ENCODE data around the gene HECTD4. TPM values are rescaled to one million over a fixed set of nuclear protein-coding genes. Genes with fewer than 3 reads are reported as not detected.
A peak's percentile ranks its signal among the peaks of the same experiment; 100 is the strongest.

The HECTD4 gene
- total and polyA plus RNA-seq, 9 of the 15 experiments (the other 6 are each of a cell fraction or from before 2014, with no cell fraction given) = 3.5 to 33.3 (median 13.5) TPM

GRCh38 chr12:112125250-112125999 is 256.8 kb downstream of the HECTD4 start, which contains the start of gene TRAFD1 (continued):
- TF ChIP-seq ZBTB26 (CRISPR knock-in tag; IDR thresholded peaks at IDR 0.05) = no peak
- TF ChIP-seq AFF1 (IDR thresholded peaks at IDR 0.05; ENCODE audit: low read depth in 1 of 2, partially characterized antibody in 2 of 2) = no peak
- no peak for TF ChIP-seq ZNF121 (CRISPR knock-in tag; conservative IDR thresholded peaks at IDR 0.05)
- TF ChIP-seq DNMT1 (IDR thresholded peaks at IDR 0.05) = no peak
- TF ChIP-seq CBX1 (IDR thresholded peaks at IDR 0.05; ENCODE audit: low read depth) = 0 out of 2 replicates have a peak, but pooled peaks have one; percentile 49
- no peak for TF ChIP-seq ZNF24 (IDR thresholded peaks at IDR 0.05)
- no peak for TF ChIP-seq FIP1L1 (IDR thresholded peaks at IDR 0.05; ENCODE audit: low read depth, low read length, poor library complexity, severe bottlenecking)
- TF ChIP-seq MAFG (tag; conservative IDR thresholded peaks at IDR 0.05) = peak; percentile 91
- TF ChIP-seq ZBTB1 (CRISPR knock-in tag; IDR thresholded peaks at IDR 0.05; ENCODE audit: borderline replicate concordance, low read depth) = no peak
- TF ChIP-seq YBX1 (IDR thresholded peaks at IDR 0.05) = no peak
- TF ChIP-seq SMARCC2 (IDR thresholded peaks at IDR 0.05; ENCODE audit: low read depth) = no peak
- TF ChIP-seq SLC30A9 (CRISPR knock-in tag; IDR thresholded peaks at IDR 0.05) = no peak
- TF ChIP-seq TCF3 (CRISPR knock-in tag; IDR thresholded peaks at IDR 0.05) = no peak

Data from K562 (cell line).